Lower lobe of right lung (tissue), 2 donors: ENCODE measurements around the gene EFS. TPM values are rescaled to one million over a fixed set of nuclear protein-coding genes. Genes with fewer than 3 reads are reported as not detected.
A peak's percentile ranks its signal among the peaks of the same experiment; 100 is the strongest.

Experiments
- ATAC-seq, 2 donors: fragments of 200-7000 bp; cut with Tn5 transposase; one replicate each; pipeline ENCODE4 v1.9.1; 2020 to 2022; ENCODE audit warnings: mild to moderate bottlenecking in 2 of 2, moderate library complexity in 2 of 2
- DNase-seq: peaks from one replicate; pipeline ENCODE4 v3.0.0-alpha.2; 2020
- H3K27ac ChIP-seq: fragments of 200-600 bp; one replicate; pipeline ENCODE4 v1.8.0; 2022
- H3K27me3 ChIP-seq: fragments of 200-600 bp; one replicate; pipeline ENCODE4 v1.8.0; 2022; ENCODE audit warnings: low read depth
- H3K36me3 ChIP-seq: fragments of 200-600 bp; one replicate; pipeline ENCODE4 v1.8.0; 2022; ENCODE audit warnings: mild to moderate bottlenecking
- H3K4me1 ChIP-seq: fragments of 200-600 bp; one replicate; pipeline ENCODE4 v1.8.0; 2022
- H3K4me3 ChIP-seq: fragments of 200-600 bp; one replicate; pipeline ENCODE4 v1.8.0; 2022; ENCODE audit warnings: mild to moderate bottlenecking
- H3K9me3 ChIP-seq: fragments of 200-600 bp; one replicate; pipeline ENCODE4 v1.8.0; 2022
- CTCF ChIP-seq: fragments of 200-600 bp; IDR thresholded peaks from one replicate; pipeline ENCODE4 v1.8.0; 2022; ENCODE audit warnings: antibody characterized with exemption, mild to moderate bottlenecking
- intact Hi-C: fragments of 100-400 bp; cut with DNase I; formaldehyde crosslinking; loops from one replicate; pipeline ENCODE4 v1.11.0; 2022
- total RNA-seq: library from RNA; stranded (reverse); fragmentation: NEBNext Ultra II Directional; extraction: Animal tissue kit (Norgen Biotek cat#: 25700); gene quantifications from one replicate; pipeline ENCODE4 v1.2.1, GENCODE V29; 2021
- donor health status: DM: no; HTN: yes; CAD: no; lungs with severe emphysema.

EFS gene
- total RNA-seq, 1 donor from 2014 or later = 11.5 TPM

- no peak overlapping the region for H3K4me3 ChIP-seq
- no peak overlapping the region for H3K27ac ChIP-seq
- H3K36me3 ChIP-seq = no peaks in the 10 kb centered on the region
- H3K27me3 ChIP-seq = peaks cover 21% of the 10 kb centered on the region
- H3K9me3 ChIP-seq = no peaks in the 10 kb centered on the region
- no peaks in the 10 kb centered on the region for H3K4me1 ChIP-seq
- no peak for ATAC-seq
- no peak for TF ChIP-seq CTCF
- intact Hi-C loops = no loop called here
- DNase-seq = no peak
Measured at GRCh38 chr14:23370221-23370620, 5.2 kb upstream of the EFS start.

- DNase-seq (peak; percentile 72), ATAC-seq (peak; percentile 74 to 75)
- H3K4me3 ChIP-seq = peak overlapping the region; percentile 57
- peaks cover 34% of the 10 kb centered on the region for H3K27me3 ChIP-seq
- intact Hi-C loops = no loop called here
- H3K27ac ChIP-seq = peak overlapping the region; percentile 69
- H3K36me3 ChIP-seq = no peaks in the 10 kb centered on the region
- no peaks in the 10 kb centered on the region for H3K9me3 ChIP-seq
- H3K4me1 ChIP-seq = peaks cover 6% of the 10 kb centered on the region
- no peak for TF ChIP-seq CTCF
Measured at GRCh38 chr14:23366426-23366921, 1.5 kb upstream of the EFS start.

- ATAC-seq (peak; percentile 82 to 85), DNase-seq (no peak)
- H3K27me3 ChIP-seq = peaks cover 32% of the 10 kb centered on the region
- H3K4me1 ChIP-seq = peaks cover 6% of the 10 kb centered on the region
- no peaks in the 10 kb centered on the region for H3K9me3 ChIP-seq
- H3K36me3 ChIP-seq = no peaks in the 10 kb centered on the region
- intact Hi-C loops = no loop called here
- TF ChIP-seq CTCF = no peak
- peak overlapping the region; percentile 57 for H3K4me3 ChIP-seq
- peak overlapping the region; percentile 84 for H3K27ac ChIP-seq
Measured at GRCh38 chr14:23365732-23366425, 907 bp upstream of the EFS start.

GRCh38 chr14:23364164-23365035 lies 572 bp downstream of the EFS start:
- Histone ChIP-seq H3K36me3 (peaks cover 5% of the 10 kb centered on the region), H3K27ac (peak overlapping the region; percentile 84), H3K4me1 (peaks cover 6% of the 10 kb centered on the region), H3K9me3 (no peaks in the 10 kb centered on the region), H3K27me3 (peaks cover 29% of the 10 kb centered on the region), H3K4me3 (peak overlapping the region; percentile 57)
- DNase-seq (no peak), ATAC-seq (no peak)
- intact Hi-C loops = no loop called here
- TF ChIP-seq CTCF = no peak

GRCh38 chr14:23362200-23362599 lies 2.8 kb downstream of the EFS start:
- intact Hi-C loops = no loop called here
- no peaks in the 10 kb centered on the region for H3K9me3 ChIP-seq
- peaks cover 29% of the 10 kb centered on the region for H3K27me3 ChIP-seq
- ATAC-seq = no peak
- H3K27ac ChIP-seq = no peak overlapping the region
- DNase-seq = no peak
- peaks cover 6% of the 10 kb centered on the region for H3K4me1 ChIP-seq
- no peak for TF ChIP-seq CTCF
- no peak overlapping the region for H3K4me3 ChIP-seq
- peaks cover 8% of the 10 kb centered on the region for H3K36me3 ChIP-seq
